HCT116 (cell line): ENCODE data around the gene TPH2. TPM values are rescaled to one million over a fixed set of nuclear protein-coding genes. Genes with fewer than 3 reads are reported as not detected.

Experiments
- ATAC-seq: fragments of 200-7000 bp; cut with Tn5 transposase; 2 replicates; pipeline ENCODE4 v1.9.1; 2020; ENCODE audit warnings: mild to moderate bottlenecking, moderate library complexity
- BruUV-seq: library from RNA; stranded (reverse); fragments of 400-500 nt; replicated peaks from 2 replicates; lab custom pipeline; 2021; lab: Mats Ljungman, UMichigan
- CTCF ChIA-PET: fragments of 300-600 bp; sonication (Branson Sonifier 250); formaldehyde crosslinking; loops from one replicate; lab custom pipeline; 2021; ENCODE audit warnings: antibody characterized with exemption; lab: Charles Lee
- POLR2A ChIA-PET: fragments of 300-600, 350-600 bp; sonication (Branson Sonifier 250); formaldehyde crosslinking; loops from one replicate; lab custom pipeline; 2021; ENCODE audit warnings: antibody characterized with exemption; lab: Charles Lee
- RAD21 ChIA-PET, 2 experiments: fragments of 300-600 bp; sonication (Branson Sonifier 250); formaldehyde crosslinking; loops; one replicate each; lab custom pipeline; 2023; ENCODE audit warnings: low total read pairs in 2 of 2; ENCODE audit not compliant: uncharacterized antibody in 2 of 2, unreplicated experiment in 2 of 2, low non-redundant PET in 1 of 2; lab: Charles Lee
- DNase-seq: peaks from one replicate; pipeline ENCODE4 v3.0.0-alpha.2; 2010; ENCODE audit warnings: low read depth, low spot score
- H2AFZ ChIP-seq: fragments of 200-600 bp; shearing (Covaris generic), sonication (generic); 2 replicates; pipeline ENCODE4 v1.6.1; 2017; ENCODE audit warnings: low read depth, mixed run types, mixed read lengths, antibody characterized with exemption, low read length; ENCODE audit not compliant: poor library complexity, severe bottlenecking
- H3K27ac ChIP-seq: 2 replicates; pipeline ENCODE4 v1.5.1; 2012; ENCODE audit warnings: low read depth, low read length
- H3K27me3 ChIP-seq: fragments of 200-600 bp; sonication (generic); 2 replicates; pipeline ENCODE4 v1.6.1; 2016; ENCODE audit warnings: mixed run types, low read length, mixed read lengths; ENCODE audit not compliant: insufficient read depth
- H3K36me3 ChIP-seq, 2 experiments: fragments of 200-500 bp in 1 of 2; fragments of 200-600 bp in 1 of 2; sonication (Bioruptor generic) in 1 of 2; sonication (generic) in 1 of 2; 2 replicates each; pipeline versions ENCODE4 v1.5.1 to v1.6.1; 2014 to 2016; ENCODE audit warnings: low read length in 2 of 2, inconsistent platforms in 1 of 2, mixed read lengths in 1 of 2, mixed run types in 1 of 2; ENCODE audit not compliant: insufficient read depth in 2 of 2, control insufficient read depth in 1 of 2
- H3K4me1 ChIP-seq, 2 experiments: fragments of 200-600 bp in 1 of 2; sonication (generic) in 1 of 2; 2 replicates each; pipeline versions ENCODE4 v1.5.1 to v1.6.1; 2012 to 2017; ENCODE audit warnings: low read length in 2 of 2, inconsistent platforms in 1 of 2, mild to moderate bottlenecking in 1 of 2, mixed read lengths in 1 of 2, mixed run types in 1 of 2, moderate library complexity in 1 of 2; ENCODE audit not compliant: insufficient read depth in 2 of 2, control insufficient read depth in 1 of 2
- H3K4me2 ChIP-seq: fragments of 200-600 bp; sonication (generic); 2 replicates; pipeline ENCODE4 v1.6.1; 2017; ENCODE audit warnings: mixed run types, low read length, mixed read lengths
- H3K4me3 ChIP-seq, 2 experiments: fragments of 200-600 bp in 1 of 2; sonication (generic) in 1 of 2; replicated peaks in 1 of 2; 2 replicates each; pipeline ENCODE4 v1.5.1; 2011 to 2016; ENCODE audit warnings: low read length in 2 of 2, control low read depth in 1 of 2, low read depth in 1 of 2, mild to moderate bottlenecking in 1 of 2, mixed read lengths in 1 of 2, mixed run types in 1 of 2
- H3K79me2 ChIP-seq: fragments of 200-600 bp; sonication (generic); 2 replicates; pipeline ENCODE4 v1.6.1; 2017; ENCODE audit warnings: mild to moderate bottlenecking, mixed run types, low read length, moderate library complexity, mixed read lengths; ENCODE audit not compliant: insufficient read depth
- H3K9ac ChIP-seq: fragments of 200-600 bp; sonication (generic); 2 replicates; pipeline ENCODE4 v1.6.1; 2016; ENCODE audit warnings: low read length, mixed read lengths
- H3K9me2 ChIP-seq: fragments of 200-600 bp; sonication (generic), shearing (Covaris generic); 2 replicates; pipeline ENCODE4 v1.6.1; 2017; ENCODE audit warnings: mixed run types, mild to moderate bottlenecking, moderate library complexity; ENCODE audit not compliant: insufficient read depth
- H3K9me3 ChIP-seq, 2 experiments: fragments of 200-500 bp in 1 of 2; fragments of 200-600 bp in 1 of 2; sonication (Bioruptor generic) in 1 of 2; sonication (generic) in 1 of 2; 2 replicates each; pipeline ENCODE4 v1.6.1; 2014 to 2017; ENCODE audit warnings: low read length in 2 of 2, mixed read lengths in 2 of 2, inconsistent platforms in 1 of 2, low read depth in 1 of 2, mild to moderate bottlenecking in 1 of 2, mixed run types in 1 of 2, moderate library complexity in 1 of 2; ENCODE audit not compliant: control insufficient read depth in 1 of 2, insufficient read depth in 1 of 2
- H4K20me1 ChIP-seq: fragments of 200-600 bp; sonication (generic), shearing (Covaris generic); 2 replicates; pipeline ENCODE4 v1.6.1; 2017; ENCODE audit warnings: mixed run types, mild to moderate bottlenecking, moderate library complexity; ENCODE audit not compliant: insufficient read depth
- CBX3 ChIP-seq: IDR thresholded peaks from 2 replicates; pipeline ENCODE4 v1.6.1; 2012; ENCODE audit warnings: low read depth
- CEBPB ChIP-seq: IDR thresholded peaks from 2 replicates; pipeline ENCODE4 v1.6.1; 2012; ENCODE audit warnings: low read depth
- ELF1 ChIP-seq: IDR thresholded peaks from 2 replicates; pipeline ENCODE4 v1.6.1; 2012; ENCODE audit warnings: low read depth, borderline replicate concordance
- EZH2 ChIP-seq: fragments of 200-600 bp; sonication (generic); IDR thresholded peaks from 2 replicates; pipeline ENCODE4 v1.6.1; 2017; ENCODE audit warnings: antibody characterized with exemption, mixed run types
- EZH2phosphoT487 ChIP-seq: fragments of 200-600 bp; IDR thresholded peaks from 2 replicates; pipeline ENCODE4 v1.6.1; 2018; ENCODE audit warnings: antibody characterized with exemption, borderline replicate concordance
- FOSL1 ChIP-seq: IDR thresholded peaks from 2 replicates; pipeline ENCODE4 v1.6.1; 2012; ENCODE audit warnings: low read depth
- JUND ChIP-seq: IDR thresholded peaks from 2 replicates; pipeline ENCODE4 v1.6.1; 2012
- POLR2A ChIP-seq: IDR thresholded peaks from 2 replicates; pipeline ENCODE4 v1.7.0; 2011; ENCODE audit warnings: borderline replicate concordance; ENCODE audit not compliant: insufficient read depth, insufficient read length; ENCODE audit errors: extremely low read depth
- POLR2AphosphoS5 ChIP-seq: IDR thresholded peaks from 2 replicates; pipeline ENCODE4 v1.6.1; 2011; ENCODE audit warnings: mild to moderate bottlenecking, low read depth, low read length, moderate library complexity
- SIN3A ChIP-seq: IDR thresholded peaks from 2 replicates; pipeline ENCODE4 v1.6.1; 2012; ENCODE audit warnings: low read depth
- TCF7L2 ChIP-seq: IDR thresholded peaks from 2 replicates; pipeline ENCODE4 v1.7.0; 2011; ENCODE audit warnings: borderline replicate concordance, inconsistent platforms; ENCODE audit not compliant: insufficient read depth, insufficient read length; ENCODE audit errors: extremely low read depth
- ZFX ChIP-seq: fragments of 450-650 bp; IDR thresholded peaks from 2 replicates; pipeline ENCODE4 v1.6.1; 2017
- ZNF274 ChIP-seq: fragments of 200-500 bp; sonication (Bioruptor generic); IDR thresholded peaks from 2 replicates; pipeline ENCODE4 v1.6.1; 2014; ENCODE audit warnings: mild to moderate bottlenecking, low read depth, low read length, inconsistent platforms
- intact Hi-C: fragments of 100-400 bp; cut with micrococcal nuclease; formaldehyde crosslinking; loops from 2 replicates; pipeline ENCODE4 v1.10.0; 2022
- total RNA-seq: library from RNA; stranded (reverse); gene quantifications from one replicate; pipeline ENCODE4 v1.2.1, GENCODE V29; 2021; ENCODE audit not compliant: unreplicated experiment
- TF ChIP-seq, protein P1 (sequence below): IDR thresholded peaks from 2 replicates; pipeline ENCODE4 v1.6.1; 2011; ENCODE audit warnings: mild to moderate bottlenecking, low read length, moderate library complexity; ENCODE audit not compliant: insufficient replicate concordance; ENCODE audit errors: extremely low read depth

The TPH2 gene
- total RNA-seq, 1 experiment from 2014 or later, result not detected

DNA sequence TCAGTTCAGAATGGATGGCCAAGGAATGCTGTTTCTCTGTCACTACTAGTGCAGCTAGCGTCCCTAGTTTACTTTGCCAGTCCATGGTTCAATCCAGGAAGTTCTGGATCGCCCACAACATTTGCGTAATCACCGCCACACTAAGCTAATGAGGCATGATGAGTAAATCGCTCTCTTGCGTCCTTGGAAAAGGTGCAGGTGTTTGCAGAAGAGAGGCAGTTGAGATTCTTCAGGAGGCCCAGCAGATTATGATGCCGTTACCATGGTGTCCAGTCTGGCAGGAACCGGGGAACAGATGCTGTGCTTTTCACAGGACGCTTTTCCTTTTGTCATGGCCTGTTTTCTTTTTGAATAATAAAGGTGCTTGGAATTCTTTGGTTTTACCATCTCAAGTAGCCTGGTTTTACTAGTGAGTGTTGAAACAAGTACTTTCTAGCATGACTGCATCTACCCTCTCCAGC, 9.0 kb downstream of the TPH2 start:
- H3K4me1 ChIP-seq, result no peaks in the 10 kb centered on the region
- no peak overlapping the region for H2AFZ ChIP-seq
- no peak overlapping the region for H3K4me3 ChIP-seq
- H4K20me1 ChIP-seq, result no peaks in the 10 kb centered on the region
- no peaks in the 10 kb centered on the region for H3K79me2 ChIP-seq
- ChIA-PET POLR2A (no interaction called here), RAD21 (no interaction called here), CTCF (no interaction called here)
- no peaks in the 10 kb centered on the region for H3K36me3 ChIP-seq
- H3K27me3 ChIP-seq, result peaks cover 12% of the 10 kb centered on the region; the same call in 1 of the 2 replicates
- H3K4me2 ChIP-seq, result no peak overlapping the region
- BruUV-seq, result no TSS peak
- ATAC-seq (no peak), DNase-seq (no peak)
- H3K9me2 ChIP-seq, result no peaks in the 10 kb centered on the region
- TF ChIP-seq TCF7L2 (no peak), JUND (no peak), SIN3A (no peak), FOSL1 (no peak), EZH2phosphoT487 (no peak), CEBPB (no peak), POLR2A (no peak), CBX3 (no peak), ELF1 (no peak), ZFX (no peak), ZNF274 (no peak), EZH2 (no peak), POLR2AphosphoS5 (no peak)
- TF ChIP-seq, protein P1, sequence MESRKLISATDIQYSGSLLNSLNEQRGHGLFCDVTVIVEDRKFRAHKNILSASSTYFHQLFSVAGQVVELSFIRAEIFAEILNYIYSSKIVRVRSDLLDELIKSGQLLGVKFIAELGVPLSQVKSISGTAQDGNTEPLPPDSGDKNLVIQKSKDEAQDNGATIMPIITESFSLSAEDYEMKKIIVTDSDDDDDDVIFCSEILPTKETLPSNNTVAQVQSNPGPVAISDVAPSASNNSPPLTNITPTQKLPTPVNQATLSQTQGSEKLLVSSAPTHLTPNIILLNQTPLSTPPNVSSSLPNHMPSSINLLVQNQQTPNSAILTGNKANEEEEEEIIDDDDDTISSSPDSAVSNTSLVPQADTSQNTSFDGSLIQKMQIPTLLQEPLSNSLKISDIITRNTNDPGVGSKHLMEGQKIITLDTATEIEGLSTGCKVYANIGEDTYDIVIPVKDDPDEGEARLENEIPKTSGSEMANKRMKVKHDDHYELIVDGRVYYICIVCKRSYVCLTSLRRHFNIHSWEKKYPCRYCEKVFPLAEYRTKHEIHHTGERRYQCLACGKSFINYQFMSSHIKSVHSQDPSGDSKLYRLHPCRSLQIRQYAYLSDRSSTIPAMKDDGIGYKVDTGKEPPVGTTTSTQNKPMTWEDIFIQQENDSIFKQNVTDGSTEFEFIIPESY, result no peak
- no peak overlapping the region for H3K9ac ChIP-seq
- H3K27ac ChIP-seq, result no peak overlapping the region
- no peaks in the 10 kb centered on the region for H3K9me3 ChIP-seq
- intact Hi-C loops, result no loop called here
